Cardiac ventricle fibroblast (primary cell): ENCODE results near the gene CD24. TPM values are rescaled to one million over a fixed set of nuclear protein-coding genes. Genes with fewer than 3 reads are reported as not detected.

Experiments used
- total RNA-seq: library from RNA; depleted of rRNA; stranded (reverse); fragments of >200 nt; gene quantifications from 2 replicates; pipeline ENCODE4 v1.2.3, GENCODE V29; 2015

Gene CD24
- total RNA-seq: 0.12 and 0.15 TPM in 2 replicates

GRCh38 chr6:106974336-106974998 lies at the start of gene CD24:
Gene CD24 (minus strand): TSS chr6:106974729. CDS start chr6:106974646, 83 bp downstream.

Other genes starting within 250 kb of the CD24 start
- gene MTRES1, start 53.5 kb upstream of the CD24 start, total RNA-seq: 9.1 and 10.9 TPM in 2 replicates
- gene BEND3, start 140.8 kb upstream of the CD24 start, total RNA-seq: 1.5 and 1.6 TPM in 2 replicates